GM18505 (cell line): ENCODE measurements around the gene GSK3B.
A peak's percentile ranks its signal among the peaks of the same experiment; 100 is the strongest.

Experiments used
- ATAC-seq: cut with Tn5 transposase; IDR thresholded peaks from one replicate; pipeline ENCODE4 v1.9.1; 2021; ENCODE audit not compliant: unreplicated experiment
- POLR2A ChIP-seq: IDR thresholded peaks from 4 replicates; pipeline ENCODE4 v1.6.1; 2011; ENCODE audit warnings: borderline replicate concordance; ENCODE audit not compliant: insufficient read depth, insufficient read length; ENCODE audit errors: extremely low read depth

The GSK3B gene

GRCh38 chr3:120111898-120112297, 17.7 kb upstream of the GSK3B start:
- no peak for TF ChIP-seq POLR2A
- ATAC-seq: no peak

DNA sequence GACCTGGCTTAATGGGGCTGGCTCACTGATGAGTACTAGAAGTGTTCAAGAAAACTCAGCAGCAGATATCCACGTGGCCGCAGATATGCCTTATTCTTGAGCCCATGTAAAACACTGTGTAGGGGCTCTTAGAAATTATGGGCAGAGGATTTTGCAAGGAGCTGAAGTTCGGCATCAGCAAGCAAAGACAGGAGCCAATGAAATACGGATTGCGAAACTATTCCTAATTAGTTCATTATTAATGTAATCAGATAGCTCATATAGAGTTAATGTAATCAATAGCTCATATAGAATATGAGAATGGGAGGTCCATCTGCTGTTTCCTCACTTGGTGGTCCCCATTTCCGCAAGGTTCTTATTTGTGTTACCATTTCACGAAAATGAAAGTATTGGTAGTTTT, 9.0 kb upstream of the GSK3B start:
- no peak for TF ChIP-seq POLR2A
- no peak for ATAC-seq

DNA sequence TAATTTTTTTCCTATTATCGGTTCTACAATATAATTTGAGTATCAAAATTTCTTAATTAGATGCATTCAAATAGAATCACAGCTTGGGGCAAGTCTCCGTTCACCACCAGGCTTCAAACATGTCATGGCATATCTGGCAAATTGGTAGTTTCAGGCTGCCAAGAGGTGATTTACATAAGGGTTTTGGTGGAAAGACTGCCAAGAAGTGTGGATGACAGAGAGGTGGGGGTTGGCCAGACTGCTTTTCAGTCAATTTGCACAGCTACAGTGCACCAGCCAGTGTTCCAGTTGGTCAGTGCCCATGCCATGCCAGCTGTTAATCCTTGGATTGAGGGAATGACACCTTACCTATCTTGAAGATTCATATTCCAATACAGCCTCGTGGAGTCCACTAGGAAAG, 8.4 kb upstream of the GSK3B start:
- no peak for TF ChIP-seq POLR2A
- no peak for ATAC-seq

DNA sequence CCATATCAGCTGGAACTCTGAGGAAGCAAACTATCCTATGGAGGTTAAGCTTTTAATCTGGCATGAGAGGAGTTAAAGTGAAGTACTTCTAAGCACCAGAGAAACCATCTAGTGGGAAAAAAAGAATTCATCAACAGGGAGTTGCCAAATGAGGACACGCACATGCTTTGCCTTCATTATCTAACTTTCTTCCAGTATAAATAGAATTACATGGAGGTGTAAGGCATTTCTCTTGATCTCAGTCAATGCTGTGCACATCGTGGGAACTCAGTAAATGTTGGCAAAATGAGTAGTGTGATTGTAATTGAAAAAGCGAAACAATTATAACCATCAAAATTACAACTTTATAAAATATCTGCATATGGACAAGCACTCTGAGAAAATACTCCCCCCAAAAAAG, 8.0 kb upstream of the GSK3B start:
- no peak for ATAC-seq

DNA sequence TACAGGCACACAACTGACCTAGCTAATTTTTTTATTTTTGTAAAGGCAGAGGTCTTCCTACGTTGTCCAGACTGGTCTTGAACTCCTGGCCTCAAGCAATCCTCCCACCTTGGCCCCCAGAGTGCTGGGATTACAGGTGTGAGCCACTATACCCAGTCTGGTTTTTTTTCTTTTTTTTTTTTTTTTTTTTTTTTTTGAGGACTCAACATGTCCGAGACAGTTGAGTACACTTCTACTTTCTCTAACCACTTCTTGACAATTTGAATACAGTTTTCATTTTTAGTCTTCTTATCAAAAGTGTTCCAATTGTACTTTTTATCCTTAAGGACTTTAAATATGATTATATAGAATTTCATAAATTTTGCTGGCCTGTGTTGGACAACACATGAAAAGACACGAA, 7.4 kb upstream of the GSK3B start:
- no peak for TF ChIP-seq POLR2A
- ATAC-seq: no peak

More for the DNA sequence above, 8.0 kb upstream of the GSK3B start:
- no peak for TF ChIP-seq POLR2A

DNA sequence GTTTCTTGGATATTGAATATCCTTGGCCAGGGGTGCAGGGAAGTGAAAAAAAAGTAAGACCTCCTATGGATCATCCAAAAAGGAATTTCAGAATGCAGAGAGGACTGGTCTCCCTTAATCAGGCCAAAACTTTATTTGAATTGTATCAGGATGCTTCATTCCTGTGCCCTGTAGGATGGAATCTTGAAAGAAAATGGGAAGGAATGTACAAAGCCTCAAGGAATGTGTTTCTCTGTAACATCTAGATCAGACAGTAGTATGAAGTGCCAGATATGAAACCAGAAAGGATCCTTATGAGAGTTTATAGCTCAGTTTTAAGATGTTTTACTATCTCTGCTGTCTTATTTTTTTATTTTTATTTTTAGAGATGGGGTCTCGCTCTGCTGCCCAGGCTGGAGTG, 6.5 kb upstream of the GSK3B start:
- ATAC-seq: no peak
- TF ChIP-seq POLR2A: no peak

GRCh38 chr3:120098710-120099109, 4.5 kb upstream of the GSK3B start:
- no peak for TF ChIP-seq POLR2A
- no peak for ATAC-seq

- no peak for ATAC-seq
- no peak for TF ChIP-seq POLR2A
Measured at GRCh38 chr3:120095979-120096426, 1.8 kb upstream of the GSK3B start.

- TF ChIP-seq POLR2A: peak; percentile 93
- ATAC-seq: peak; percentile 43
Measured at GRCh38 chr3:120095226-120095978, 1.2 kb upstream of the GSK3B start.

- peak; percentile 60 for ATAC-seq
- no peak for TF ChIP-seq POLR2A
Measured at GRCh38 chr3:120094776-120095225, 554 bp upstream of the GSK3B start.

- ATAC-seq: no peak
- TF ChIP-seq POLR2A: no peak
Measured at GRCh38 chr3:120093119-120093910, 932 bp downstream of the GSK3B start.

DNA sequence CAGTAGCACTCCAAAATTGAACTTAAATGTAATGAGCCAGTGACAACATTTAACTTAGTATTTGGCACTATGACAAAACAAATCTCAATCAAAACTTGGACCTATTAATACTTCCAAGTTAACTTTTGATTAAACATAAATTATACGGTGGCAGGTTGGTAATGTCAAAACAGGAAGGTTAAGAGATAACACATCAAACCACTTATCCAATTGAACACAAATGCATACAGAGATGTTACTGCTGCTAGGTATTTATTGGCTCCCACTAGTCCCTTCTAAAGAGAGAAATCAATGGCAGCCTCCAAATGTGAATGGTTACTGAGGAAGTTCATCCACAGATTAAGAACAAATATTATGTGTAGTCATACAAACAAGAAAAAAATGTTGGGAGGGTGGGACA, 1.8 kb downstream of the GSK3B start:
- ATAC-seq: no peak
- TF ChIP-seq POLR2A: no peak

DNA sequence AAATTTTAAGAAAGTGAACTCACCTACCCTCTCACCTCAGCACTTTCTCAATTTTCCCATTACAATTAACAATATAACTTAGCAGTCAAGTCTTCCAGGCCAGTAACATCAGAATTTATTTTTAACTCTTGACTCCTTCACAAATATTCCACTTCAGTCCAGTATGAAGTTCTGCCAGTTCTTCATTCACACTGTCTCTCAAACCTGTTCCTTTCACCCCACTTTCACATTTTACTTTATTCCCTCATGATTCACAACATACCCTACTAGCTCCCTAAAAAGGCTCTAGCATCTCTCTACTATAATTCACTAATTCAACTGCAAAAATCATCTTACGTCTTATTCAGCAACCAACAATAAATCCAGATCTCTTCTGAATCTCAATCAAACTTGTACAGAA, 3.8 kb downstream of the GSK3B start:
- no peak for TF ChIP-seq POLR2A
- no peak for ATAC-seq

DNA sequence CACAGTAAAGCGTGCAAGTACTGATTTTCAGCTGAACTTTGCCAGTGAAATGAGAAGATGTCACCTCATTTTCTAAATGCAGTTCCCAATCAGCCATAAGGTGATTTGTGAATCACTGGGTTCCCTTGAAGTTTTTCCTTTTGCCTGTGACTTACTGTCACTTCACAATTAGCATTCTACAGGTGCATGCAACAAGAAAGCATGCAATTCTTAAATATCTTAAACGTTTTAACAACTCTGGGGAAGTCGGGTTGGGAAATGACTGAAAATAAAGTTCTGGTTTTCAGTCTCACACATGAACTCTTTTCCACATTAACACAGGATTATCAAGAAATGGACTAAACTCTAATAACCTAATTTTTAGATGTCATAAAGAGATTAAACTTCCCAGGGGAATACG, 5.2 kb downstream of the GSK3B start:
- no peak for TF ChIP-seq POLR2A
- ATAC-seq: no peak

- ATAC-seq: no peak
- no peak for TF ChIP-seq POLR2A
Measured at GRCh38 chr3:120088622-120089021, 5.6 kb downstream of the GSK3B start.

DNA sequence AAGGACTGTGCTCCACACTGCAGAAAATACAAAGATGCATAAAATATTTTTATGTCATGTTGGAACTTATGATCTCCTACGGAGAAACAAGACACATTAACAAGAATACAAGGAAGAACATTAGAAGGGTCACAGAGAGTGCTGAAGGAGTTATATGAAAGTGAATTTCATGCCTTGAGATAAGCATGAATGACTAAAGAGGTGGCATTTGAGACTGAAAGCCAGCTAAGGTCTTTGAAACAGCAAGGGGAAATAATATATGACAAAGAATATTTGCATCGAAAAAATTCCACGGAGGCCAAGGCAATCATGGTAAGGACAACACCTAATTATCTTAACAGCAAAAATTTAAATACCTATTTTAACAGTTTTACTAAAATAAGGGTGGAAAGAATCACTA, 12.5 kb downstream of the GSK3B start:
- no peak for ATAC-seq
- no peak for TF ChIP-seq POLR2A
